ENCODE data around the gene AMER1.
"Not testable (repeated sequence)": the region's sequence is repeated elsewhere in the genome, so short reads cannot be mapped to it uniquely, and the experiment has no call there.

Gene AMER1

DNA sequence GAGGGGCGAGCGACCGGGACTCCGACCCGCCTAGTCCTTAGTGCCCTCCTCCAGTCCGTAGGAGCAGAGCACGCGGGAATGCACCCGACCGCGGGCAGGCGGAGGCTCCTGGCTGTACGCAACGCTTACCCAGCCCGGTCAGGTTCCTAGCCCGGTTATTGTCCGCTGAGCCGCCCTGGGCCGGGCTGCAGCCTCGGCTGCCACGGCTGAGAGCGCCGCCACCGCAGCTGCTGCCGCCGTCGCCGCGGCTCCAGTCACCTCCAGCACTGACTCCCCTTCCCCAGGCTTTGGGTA, at the start of gene AMER1:
Gene AMER1, minus strand, starts transcription at position 268 of the 294 bp plus-strand sequence. CDS start 12,422 bp downstream, outside the sequence.
- DNase-seq, result no peak

DNA sequence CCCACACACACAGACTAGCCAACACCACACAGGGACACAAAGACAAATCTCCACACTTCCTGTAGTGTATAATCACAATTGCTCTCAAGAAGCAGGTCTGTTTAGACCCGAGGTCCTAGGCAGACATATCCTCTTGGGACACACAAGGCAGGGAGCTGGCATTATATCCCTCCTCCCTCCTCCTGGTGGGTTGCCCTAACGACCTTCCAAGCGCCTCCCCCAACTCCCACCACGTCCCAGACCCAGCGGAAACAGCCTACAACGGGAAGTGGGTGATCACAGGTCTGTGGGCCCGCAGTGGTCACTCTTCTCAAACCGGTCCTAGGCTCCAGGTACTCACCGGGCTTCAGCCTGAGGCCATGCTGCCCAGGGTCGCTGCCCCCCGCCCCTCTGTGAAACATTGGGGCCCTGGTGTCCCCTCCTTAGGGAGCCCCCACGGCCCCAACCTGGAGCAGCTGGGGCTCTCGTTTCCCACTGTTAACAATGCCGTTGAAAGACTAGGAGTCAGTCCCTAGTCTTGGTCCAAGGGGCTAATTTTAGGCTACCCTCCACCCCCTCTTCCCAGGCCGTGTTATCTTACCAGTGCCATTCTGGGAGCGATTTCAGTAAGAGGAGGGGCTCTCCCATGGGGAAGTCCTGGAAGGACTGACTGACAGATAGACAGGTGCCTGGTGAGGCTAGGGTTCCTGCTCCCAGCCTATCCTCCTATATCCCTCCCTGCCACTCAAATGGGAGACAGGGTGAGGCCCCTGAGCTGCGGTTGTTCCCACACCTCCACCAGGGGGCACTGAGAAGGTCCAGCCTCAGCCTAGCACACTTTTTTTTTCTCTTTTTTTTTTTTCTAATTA, 24.8 kb upstream of the AMER1 start, which contains the start of gene ASB12:
Gene ASB12, minus strand, starts transcription at position 485 of the 848 bp plus-strand sequence. CDS start 4,957 bp downstream, outside the sequence.
- no peak for DNase-seq

DNA sequence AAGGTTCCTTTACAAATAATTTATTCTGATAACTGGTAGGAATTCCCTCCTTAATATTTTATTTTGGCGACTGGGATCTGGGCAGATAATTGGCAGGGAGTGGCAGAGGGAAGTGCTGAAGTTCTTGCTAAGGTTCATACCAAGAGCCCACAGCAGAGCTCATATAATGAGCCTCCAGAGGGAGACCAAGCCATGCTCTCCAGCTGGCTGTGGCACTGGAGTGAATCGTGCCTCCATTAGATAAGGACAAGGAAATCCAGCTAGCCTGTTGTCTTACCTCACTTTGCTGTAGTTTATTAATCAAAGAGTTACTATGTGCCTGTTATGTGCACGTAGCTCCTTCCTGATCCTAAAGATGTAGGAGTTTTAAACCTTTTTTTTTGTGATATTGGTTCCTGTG, 23.6 kb upstream of the AMER1 start:
- DNase-seq, result no peak

DNA sequence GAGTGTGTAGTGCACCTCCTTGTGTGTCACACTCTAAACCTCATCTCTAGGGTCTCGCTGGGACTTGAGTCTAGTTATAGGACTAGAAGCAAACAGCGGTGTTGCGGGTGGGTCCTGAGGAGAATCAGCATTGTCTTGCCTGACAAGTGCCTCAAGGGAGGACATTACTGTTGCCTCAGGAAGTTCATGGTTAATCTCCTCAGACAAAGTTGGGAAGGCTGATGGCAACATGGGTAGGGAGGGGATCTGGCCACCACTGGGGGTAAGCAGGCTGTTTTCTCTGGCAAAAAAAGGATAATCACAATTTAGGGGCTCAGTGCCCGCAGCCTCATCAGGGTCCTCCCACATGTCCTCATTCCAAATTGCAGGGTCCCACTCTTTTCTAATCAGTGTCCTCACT, 12.5 kb upstream of the AMER1 start:
- no peak for DNase-seq

DNA sequence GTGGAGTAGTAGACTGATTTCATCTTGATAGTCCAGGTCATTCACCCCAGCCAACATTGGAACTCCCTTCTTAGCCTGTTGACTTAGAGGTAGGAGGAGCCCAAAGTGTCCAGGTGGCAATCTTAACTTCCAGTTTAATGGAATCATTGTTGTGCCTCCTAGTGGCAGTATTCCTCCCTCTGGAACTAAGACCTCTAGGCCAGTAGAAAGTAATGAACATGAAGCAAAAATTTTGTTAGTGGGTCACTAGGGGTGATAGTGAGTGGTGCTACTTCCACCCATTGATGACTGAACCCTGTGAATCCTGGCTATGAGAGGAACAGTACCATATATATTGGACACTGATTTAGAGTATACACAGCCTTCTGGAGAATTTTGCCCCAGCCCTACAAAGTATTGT, 8.5 kb upstream of the AMER1 start:
- DNase-seq, result not testable (repeated sequence)

DNA sequence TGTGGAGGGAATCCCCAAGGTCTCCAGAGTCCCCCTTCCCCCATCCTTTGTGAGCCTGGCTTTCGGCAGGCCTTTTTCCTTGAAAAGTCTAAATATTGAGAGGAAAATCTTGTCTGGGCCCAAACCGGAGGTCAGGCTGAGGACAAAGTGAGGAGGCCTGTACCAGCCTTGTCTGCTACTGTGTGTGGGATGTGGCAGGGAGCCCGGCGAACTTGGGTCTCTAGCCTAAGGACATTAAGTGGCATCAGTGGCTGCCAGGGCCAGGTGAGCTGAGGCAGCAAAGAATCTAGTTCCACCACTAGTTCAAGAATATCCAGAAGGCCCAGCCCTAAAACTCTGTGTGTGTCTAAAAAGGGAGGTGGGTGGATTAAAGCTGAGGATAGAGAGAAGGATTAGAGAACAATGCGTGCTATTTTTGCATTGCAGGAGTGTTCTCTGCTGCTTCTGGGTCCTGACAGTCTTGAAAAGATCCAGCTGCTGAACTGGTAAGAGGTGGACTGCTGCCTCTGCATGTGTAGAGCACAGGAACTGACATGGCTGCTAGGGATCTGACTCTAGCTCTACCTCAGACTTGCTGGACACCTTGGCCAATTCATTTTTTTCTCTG, 1.2 kb upstream of the AMER1 start:
- DNase-seq, result no peak

DNA sequence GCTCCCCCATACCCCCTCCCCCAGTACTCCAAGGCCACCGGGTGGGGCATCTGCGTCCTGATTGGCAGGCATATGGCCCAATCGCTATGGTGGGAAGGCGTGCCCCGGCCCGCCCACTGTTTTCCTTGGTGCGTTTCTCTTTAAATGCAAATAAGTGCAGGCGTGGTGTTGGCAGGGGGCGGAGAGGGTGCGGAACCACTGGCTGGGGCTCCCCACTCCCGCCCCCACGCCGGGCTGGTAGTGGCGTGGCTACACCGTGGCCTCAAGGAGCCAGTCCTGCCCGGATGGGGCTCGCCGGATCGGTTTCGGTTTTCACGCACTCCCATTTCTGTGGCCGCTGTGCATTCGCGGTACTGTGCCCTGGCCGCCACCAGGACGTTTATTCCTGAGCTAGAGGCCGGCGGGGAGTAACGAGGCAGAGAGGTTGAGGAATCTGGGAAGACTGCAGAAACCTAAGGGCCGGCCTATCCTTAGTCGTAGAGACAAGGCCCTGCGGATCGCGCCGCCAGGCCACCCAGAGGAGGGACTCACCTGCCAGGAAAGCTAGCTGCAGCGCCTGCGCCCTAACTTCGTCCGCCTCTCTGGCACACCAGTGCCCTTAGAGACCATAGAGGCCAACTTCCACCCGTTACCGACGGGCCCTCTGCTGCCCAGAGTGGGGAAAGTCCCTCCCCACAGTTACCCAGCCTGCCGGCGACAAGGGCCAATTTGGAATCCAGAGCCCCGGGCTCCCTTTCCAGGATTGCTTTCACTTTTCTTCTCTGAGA, 410 bp upstream of the AMER1 start:
- DNase-seq, result peak; percentile 91

DNA sequence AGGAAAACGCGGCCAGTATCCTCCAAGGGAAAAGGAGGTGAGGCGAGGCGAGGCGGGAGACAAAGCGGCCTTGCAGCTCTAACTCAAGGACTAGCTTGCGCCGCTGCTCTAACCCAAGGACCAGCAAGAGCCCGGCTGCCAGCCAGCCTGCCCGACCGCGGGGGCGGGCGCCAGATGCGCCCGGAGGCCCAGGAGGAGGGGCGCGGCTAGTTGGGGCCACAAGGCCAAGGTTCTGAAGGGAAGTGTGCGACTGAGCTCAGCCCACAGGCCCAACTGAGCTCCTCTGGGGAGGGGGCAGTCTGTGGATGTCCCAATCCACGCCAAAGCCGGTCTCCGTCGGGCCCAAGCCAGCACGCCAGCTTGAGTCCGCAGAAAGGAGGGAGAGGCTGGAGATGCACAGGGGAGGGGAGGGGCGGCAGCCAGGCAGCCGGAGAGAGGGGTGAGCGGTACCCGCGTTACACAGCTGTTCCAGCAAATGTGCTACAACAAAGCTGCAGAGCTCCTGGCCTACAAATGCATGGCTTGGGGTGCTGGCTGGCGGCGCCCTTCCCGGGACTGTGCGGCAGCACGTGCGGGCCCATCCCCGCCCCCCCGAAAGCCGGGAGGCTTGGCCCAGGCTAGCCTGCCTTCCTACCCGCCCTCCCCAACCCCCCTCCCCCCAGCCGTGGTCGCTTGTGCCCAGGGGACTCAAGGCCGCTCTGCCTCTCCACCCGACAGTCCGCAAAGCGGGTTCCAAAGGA, 637 bp downstream of the AMER1 start:
- DNase-seq, result no peak

DNA sequence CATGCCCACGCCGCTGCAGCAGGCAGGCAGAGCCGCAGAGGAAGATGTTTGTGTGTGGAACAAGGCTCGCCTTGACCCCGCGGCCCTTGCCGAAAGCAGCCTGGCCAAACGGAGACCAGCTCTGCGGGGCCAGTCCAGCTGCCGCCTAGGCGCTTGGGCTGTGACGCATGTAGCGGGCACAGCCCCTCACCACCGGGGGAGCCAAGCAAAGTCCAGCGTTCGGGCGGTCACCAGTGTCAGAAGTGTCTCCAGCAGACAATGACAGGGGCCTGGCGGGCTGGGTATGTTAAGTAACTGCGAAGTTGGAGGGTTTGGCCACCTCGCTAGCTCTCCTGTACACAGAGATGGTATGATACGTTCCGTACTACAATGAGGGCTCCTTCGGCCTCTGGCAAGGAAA, 1.3 kb downstream of the AMER1 start:
- DNase-seq, result no peak

DNA sequence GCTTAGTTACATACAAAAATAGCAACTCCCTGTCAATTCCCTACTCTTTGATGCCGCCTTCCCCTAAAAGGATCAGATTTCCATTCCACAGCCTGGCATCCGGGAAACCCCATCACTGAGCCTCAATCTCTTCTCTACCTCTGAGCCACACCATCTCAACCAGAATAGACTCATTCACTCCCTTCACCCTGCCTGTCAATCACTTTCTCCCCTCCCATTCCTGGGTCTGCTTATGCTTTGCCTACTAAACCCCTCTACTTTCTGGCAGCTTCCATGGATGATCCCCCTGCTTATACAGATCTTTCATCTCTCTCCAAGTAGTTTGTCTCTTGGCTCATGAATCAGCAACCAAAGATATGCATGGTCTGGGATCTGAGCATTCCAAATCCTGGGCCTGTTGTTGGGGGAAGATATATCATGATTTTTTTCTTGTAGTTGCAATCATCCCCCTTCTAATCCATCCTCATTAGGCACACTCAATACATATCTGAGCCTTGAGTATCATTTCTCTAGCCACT, 2.6 kb downstream of the AMER1 start:
- DNase-seq, result no peak

DNA sequence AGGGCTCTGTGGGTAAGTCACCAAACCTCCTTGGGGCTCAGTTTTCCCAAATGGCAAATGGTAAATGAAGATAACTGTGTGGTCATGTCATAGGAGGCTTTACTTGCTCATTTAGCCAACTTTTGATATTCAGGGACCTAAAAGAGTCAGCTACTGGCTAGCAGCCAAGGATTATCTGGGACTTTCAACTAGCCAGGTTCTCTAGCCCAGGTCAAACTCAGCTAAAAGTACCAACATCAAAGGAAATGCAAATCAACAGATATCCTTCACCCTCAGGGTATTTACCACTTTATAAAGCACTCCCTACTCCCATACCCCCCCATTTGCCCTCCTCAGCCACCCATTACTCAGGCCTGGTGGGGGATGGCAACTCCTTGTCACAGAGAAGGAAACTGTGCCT, 7.5 kb downstream of the AMER1 start:
- no peak for DNase-seq

DNA sequence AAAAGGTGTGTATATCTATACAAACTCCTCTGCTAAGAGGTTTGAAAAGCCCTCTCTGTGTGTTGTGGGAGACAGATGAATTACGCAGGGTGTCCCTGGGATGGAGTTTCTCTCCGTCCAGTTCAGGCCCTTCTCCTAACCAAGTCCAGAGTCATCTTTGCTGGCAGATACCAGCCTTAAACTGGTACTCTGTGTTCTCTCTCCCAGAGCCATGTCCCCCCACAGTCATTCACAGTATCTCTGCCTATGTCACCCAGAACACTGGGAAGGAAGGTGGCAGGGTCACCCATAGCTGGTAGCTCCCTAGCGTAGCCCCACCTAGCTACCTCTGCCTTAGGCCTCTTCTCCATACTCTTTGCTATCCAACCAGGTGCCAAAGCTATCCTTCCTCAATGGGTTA, 8.9 kb downstream of the AMER1 start:
- no peak for DNase-seq

DNA sequence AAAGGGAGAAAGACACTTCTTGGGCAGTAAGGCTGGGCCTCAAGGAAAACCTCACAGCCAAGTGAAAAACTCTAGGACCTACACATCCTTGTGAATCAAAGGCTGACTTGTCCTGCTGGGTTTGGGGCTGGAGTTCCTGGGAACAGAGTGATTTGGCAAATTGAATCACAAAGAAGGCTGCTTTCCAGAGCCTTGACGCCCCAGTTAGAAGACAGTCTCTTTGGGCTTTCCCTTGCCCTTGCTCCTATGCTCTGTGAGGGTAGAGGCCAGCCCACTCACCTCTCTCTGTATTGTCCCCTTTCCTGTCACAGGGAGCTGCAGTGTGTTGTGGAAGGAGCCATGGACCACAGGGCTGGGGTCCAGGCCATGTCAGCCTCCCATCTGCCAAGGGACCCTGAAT, 9.6 kb downstream of the AMER1 start:
- DNase-seq, result no peak

DNA sequence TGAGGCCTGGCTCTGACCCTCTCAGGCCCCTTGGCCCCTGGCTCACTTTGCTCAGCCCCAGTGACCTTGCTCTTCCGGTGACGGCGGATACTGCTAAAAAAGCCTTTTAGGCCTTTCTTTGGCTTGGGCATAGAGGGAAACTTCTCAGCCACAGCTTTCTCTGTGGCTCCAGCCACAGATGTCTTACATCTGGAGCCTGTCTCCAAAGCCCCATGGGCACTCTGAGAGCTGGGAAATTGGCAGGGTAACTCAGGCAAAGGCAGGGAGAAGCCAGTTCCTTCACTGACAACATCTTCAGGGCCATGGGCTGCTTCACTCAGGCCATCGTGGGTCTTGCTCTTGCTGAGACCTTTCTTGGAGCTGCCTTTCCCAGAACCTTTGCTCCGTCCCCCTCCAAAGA, 12.8 kb downstream of the AMER1 start:
- no peak for DNase-seq

DNA sequence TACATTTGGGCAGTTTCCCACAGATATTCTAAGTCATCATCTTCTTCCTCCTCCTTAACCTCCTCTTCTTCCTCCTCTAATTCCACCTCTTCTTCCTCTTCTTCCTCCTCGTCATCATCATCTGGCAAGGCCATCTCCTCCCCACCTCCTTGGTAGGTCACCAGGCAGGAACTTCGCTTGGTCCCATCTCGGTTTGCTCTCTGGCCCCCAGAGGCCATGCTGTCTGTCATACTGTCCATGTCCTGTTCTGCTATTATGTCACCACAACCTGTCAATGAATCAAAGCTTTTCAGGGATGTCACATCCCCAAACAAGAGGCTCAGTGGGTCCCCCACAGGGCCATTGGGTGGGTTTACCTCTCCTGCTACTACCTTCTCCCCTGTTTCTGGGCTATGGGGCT, 13.5 kb downstream of the AMER1 start:
- DNase-seq, result no peak

DNA sequence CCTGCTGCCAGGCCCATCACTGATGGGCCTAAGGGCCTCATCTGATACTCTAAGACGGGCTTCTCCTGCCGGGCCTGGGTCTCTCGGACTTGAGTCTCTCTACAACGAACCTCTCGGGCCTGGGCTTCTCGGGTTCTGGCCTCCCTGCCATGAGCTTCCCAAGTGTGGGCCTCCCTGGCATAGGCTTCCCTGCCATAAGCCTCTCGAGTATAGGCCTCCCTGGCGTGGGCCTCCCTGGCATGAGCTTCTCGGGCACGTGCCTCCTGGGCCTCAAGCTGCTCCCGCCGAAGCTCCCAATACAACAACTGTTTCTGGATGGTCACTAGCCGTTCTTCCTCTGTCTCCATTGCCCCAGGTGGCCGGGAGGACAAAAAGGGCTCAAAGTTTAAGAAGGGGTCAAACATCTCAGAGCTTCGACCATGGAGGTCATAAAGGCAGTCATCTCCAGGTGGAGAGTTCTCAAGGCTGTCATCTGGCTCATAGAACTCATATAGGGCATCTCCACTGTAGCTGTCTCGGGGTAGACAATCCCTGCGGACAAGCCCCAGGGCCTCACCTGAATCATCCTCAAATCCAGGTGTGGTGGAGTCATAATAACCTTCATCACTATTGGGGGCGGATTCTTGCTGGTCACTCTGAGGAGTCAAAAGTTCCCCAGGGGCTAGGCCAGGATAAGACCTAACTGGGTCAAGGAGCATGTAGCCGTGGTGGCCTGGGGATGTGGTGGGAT, 14.1 kb downstream of the AMER1 start:
- no peak for DNase-seq

DNA sequence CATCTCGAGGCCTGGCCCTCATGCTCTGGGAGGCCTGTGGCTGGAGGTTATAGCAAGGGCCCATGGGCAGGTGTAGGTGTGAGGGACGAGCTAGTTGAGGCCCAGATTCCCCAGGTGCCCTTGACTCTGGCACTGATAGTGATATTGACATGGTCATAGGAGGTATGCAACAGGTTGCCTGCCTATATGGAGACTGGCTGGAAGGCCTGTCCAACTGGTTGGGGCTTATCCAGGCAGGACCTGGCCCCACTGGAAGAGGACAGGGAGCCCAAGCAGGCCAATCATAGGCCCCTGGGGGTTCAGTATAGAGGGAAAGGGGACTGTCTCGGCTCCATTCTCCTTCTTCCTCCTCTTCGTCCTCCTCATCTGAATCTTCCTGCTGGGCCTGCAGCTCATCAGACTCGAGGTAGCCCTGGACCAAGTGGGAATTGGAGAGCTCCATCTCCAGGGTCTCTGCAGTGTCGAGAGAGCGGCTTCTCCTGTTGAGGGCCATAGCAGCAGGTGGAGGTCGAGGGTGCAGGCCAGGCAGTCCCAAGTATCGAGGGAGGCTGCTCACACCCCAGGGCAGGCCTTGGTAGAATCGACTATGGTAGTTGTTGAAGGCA, 15.3 kb downstream of the AMER1 start:
- no peak for DNase-seq

DNA sequence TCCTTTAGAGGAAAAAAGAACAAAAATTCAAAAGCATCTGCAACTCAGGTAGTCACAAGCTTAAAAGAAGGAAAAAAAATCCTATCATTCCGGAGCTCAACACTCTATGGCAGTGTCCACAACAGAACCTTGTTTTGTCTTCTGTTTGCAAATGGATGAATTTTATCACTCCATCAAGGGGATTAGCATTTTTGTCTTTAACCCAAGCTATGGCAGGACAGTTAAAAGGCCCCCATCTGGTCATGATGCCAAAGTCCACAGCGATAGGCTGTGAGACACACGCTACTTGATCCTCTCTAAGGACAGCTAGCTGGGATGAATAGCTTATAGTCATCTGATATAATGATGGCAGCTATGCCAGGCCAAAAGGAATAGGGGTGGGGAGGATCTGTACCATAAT, 16.6 kb downstream of the AMER1 start:
- DNase-seq, result no peak

DNA sequence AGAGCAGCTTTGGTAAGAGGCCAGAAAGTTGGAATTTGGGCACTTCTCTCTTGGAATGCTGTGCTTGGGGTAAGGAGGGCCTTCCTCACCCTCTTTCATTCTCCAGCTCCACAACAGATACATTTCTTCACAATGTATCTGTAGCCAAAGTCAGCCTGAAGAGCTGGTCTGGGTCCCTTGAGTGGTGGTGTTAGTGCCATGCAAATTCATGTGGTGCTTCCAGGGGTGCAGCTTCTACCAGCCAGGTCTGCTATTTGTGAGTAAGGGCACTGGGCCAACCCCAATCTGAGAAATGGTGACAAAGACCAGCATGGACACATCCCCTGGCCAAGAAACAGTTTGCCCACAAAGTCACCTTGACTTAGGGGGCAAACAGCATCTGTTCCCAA, 17.8 kb downstream of the AMER1 start:
- no peak for DNase-seq

DNA sequence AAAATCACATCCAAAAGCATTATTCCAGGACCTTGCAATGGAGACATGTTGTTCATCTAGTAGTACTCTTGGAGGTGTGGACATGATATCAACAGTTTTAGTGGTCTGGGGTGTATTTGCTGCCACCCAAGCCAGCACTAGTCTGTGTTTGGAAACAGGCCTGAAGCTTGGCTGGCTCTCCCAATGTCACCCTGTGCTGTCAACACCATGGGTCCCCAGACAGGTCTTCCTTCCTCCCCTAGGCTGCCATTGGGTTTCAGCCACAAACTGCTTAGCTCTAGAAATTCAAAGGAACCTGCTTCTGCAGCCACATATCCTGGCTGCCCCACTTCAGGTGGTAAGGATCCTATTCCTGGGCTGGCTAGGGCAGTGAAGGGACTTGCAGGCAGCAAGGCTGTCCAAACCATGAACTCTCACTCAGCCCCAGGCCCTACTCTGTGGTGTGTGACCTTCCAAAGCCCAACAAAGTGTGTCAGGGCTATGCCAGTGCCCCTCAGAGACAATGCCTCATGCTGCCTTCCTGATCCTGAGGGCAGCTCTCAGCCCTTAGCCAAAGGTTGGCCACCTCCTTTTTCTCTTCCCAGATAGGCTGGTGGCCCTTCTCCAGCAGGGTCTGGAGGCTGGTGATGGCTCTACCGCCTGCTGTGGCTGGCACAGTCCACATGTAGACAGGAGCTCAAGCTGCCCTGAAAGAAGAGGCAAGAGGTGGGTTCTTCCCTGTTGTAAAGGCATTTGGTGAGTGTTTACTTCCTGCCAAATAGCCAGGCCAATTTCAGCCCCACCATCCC, 18.3 kb downstream of the AMER1 start:
- no peak for DNase-seq

DNA sequence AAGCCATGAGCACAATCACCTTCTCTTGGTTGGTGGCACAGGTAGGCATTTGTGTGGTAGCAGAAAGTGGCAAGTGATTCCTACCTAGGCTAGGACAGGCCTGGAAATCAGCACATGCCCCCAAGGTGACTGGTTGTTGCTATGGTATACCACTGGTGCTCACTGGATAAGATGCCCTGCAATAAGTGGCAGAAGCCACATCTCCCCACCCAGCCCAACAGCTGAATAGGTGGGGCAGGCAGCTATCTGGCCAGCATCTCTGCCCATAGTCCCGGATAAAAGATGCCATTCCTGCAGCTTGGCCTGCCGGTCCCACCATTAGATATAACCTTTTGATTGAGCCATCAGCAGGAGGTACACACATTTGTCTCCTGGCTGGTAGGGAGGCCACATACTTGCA, 21.1 kb downstream of the AMER1 start:
- DNase-seq, result no peak

Data from CD4-positive, alpha-beta T cell treated with Interleukin-15 for 1 hour (primary cell).